Measurements from ENCODE around the gene CREB3L2.
"Not testable (repeated sequence)": the region's sequence is repeated elsewhere in the genome, so short reads cannot be mapped to it uniquely, and the experiment has no call there.

Gene CREB3L2

DNA sequence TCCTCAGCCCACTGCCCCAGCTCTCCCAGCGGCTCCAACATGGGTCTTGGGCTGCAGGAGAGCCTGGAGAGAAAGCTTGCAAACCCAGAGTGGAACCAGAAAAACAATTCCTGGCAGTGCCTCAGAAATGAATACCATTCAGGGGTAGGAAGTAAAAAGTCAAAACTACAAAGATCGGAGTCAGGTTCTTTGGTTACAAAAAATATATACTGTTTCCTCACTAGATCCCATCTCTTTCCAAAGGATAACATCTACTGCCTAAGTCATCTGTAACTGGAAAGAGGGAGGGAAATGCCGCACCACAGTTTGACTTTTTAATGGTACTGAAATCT is 14.9 kb downstream of the CREB3L2 start:
- DNase-seq, result no peak

DNA sequence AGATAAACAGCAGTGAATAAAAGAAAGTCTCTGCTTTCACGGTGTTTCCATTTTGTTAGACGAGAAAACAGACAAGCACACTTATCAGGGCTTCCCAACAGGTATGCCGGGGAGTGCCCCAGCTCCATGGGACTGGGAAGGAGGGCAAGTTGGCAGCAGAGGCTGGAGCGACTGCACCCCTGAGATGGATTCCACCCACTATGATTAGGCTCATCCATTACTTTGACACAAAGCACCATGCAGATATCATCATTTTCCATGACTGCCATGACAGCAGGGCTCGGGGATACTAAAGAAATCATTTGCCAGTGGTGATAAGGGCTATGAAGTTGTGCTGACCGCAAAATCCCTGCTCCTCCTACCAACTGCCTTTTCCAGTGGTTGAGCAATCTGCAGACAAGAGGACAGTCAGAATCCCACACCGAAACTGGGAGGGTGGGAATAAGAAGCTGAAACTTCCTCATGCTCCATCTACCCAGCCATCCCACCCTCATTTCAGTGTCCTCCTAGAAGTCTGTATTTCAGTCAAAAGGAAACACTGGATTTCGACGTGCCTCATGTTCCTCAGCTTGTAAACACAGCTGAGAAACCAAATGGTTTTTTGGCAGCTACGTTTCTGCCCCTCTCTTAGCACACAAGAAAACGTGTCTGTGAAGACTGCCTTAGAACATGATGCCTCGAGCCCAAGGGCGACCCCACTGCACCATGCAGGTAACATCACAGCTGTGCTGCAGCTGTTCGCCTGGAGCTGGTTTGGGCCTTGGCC is 15.5 kb downstream of the CREB3L2 start:
- no peak for DNase-seq

DNA sequence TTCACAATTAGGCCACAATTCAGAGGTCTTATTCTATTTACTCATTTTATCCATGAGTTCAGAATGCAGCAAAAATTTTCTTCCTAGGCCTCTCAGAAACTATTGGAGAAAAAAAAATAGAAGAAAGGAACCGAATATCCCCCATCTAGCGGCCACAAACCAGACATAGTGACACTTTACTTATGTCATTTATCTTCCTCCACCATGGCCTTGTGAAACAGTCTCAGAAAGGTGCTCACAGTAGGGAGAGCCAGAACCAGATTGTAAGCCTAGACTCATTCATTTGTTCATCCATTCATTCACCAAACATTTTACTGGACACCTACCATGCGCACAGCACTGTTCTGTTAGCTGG is 16.0 kb downstream of the CREB3L2 start:
- no peak for DNase-seq

DNA sequence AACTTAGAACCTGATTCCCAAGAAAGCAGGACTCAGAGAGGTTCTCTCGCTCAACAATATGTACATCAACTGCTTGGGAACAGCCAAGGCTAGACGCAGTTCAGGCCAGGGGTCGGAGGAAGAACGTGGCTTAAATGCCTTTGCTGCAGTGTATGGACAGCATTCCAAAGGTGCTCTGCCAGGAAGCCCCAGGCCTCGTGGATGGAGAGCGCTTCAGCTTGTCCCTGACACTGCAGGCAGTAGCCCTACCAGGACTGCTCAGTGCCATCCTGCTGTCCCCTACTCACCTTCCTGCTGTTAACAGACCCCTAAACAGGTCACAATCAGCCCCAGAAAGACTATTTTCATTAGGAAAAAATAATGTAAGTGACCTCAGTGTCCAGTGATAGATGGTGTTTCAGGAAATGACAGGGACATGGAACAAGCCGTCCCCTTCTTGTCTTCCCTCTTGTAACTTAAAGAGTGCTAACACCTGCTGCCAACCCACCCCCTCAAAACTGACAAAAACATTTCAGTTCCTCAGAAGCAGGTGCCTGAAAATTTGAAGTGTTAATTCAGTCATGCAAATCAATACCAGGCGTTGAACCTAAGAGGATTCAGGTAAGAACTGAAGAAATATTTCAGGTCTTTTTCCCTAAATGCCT is 16.5 kb downstream of the CREB3L2 start:
- no peak for DNase-seq

DNA sequence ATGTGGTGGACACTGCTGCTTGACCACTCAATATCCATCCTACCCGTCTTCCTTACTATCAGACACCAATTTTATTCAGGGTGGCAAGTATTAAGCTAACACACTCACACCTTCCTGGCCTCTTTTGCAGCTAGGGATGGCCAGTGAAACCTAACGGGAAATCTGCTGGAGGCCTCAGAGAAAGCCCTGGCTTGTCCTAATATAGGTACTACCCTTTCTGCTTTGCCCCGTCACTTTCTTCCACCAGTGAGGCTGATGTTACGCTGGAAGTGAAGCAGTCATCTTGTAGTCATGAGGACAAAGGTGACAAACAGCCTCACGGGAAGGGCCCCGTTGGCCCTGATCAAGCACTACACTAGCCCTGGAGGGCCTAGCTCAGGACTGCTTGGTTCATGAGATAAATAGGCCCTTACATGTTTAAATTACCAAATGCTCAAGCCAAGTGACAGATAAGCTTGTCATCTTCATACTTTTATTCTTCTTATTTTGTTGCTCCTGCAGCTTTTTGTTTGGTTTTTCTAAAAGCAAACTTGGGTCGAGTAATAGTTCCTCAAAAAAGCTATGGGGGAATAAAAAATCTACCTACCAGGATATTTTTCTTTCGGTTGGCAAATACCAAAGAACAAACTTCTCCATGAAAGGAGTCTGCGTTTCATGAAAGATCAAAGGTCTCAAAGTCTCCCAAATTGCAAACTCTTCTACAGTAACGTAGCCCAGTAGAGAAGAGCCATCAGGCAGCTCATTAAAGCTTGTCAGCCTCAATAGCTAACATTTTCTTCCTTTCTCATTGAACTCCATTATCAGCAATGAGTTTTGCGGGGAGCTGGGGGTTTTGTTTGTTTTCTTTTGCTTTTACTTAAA is 17.5 kb downstream of the CREB3L2 start:
- DNase-seq, result no peak

DNA sequence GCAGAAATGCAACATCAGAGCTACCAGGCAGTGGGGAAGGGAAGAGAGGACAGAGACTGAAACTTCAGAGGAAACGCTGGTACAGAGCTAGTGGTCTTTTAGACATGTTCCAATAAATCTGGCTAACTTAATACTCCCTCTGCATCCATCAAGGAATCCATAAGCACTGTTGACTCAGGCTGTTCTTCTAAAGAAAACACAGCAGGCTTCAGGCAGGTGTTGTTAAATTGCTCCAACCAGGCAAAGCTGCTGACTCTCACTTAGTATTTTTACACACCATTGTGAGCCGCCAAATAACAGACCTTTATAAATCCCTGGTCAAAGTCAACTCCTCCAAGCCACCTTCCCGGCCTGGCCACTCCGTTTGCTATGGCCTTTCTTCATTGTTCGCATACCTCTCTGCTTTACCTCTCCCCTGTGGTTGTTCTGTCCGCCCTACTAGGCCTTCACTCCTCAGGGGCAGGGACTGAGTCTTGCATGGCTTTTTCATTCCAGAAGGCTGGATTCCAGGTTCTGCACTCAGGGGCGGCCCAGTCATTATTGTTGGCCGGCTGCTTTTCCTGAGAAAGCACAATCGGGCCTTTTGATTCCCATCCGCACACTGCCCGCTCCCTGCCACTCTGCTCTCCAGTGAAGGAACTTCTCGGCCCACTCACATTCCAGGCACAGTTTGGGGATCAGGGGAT is 18.4 kb downstream of the CREB3L2 start:
- DNase-seq, result no peak

DNA sequence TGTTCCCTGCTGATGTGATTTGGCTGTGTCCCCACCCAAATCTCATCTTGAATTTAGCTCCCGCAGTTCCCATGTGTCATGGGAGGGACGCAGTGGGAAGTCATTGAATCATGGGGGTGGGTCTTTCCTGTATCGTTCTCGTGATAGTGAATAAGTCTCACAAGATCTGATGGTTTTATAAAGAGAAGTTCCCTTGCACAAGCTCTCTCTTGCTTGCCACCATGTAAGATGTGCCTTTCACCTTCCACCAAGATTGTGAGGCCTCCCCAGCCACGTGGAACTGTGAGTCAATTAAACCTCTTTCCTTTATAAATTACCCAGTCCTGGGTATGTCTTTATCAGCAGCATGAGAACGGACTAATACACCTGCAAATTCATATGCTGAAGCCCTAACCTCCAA is 19.5 kb downstream of the CREB3L2 start:
- not testable (repeated sequence) for DNase-seq

DNA sequence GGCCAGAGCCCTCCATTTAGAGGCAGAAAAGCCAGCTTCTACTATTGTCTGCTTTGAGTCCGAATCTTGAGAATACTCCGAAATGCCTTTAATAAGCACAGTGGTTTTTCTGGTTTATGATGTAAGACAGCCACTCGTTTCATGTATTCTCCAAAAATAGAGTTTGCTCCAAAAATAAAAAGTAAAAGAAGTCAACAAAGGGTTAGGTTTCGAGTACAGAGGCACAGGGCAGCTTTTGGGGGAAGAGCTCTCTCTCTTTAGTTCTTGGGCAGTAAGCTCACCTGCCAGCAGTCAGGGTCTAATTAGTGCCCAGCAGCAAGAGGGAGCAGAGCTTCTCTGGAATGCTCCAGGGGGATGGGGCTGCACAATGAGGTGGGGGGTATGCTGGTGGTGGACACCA is 20.2 kb downstream of the CREB3L2 start:
- no peak for DNase-seq

DNA sequence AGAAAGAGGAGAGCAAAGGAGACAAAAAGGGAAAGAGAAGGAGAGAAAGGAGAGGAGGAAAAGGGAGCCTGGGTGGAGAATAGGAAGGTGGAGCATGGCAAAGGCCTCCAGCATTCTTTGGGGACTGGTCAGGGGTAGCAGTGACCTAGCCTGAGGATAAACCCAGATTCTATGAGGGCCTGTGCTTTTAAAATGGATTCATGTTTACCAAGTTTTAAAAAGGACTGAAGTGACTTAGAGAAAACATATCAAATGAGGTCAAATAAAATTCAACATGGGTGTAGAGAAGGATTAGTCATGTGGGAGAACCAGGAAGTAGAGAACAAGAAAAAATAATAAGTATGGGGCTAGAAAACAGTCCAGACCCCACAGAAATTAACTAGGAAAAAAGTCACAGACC is 20.7 kb downstream of the CREB3L2 start:
- no peak for DNase-seq

DNA sequence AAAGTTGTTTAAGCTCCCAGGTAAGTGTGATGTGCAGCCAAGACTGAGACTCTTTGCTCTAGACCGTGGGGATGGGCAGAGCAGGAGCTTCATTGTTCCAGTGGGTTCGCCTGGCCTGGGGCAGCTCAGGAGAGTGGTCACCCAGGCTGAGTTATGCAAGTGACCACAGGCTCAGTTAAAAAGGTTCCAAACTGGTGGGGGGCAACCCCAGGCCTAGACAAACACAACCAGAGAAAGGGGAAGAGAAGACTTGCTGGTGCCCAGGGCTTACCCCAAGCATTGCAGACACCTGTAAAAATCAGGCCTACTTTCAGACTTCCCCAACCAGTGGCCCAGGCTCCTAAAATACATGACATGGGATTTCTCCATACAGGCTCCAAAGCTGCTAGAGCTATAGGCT is 21.6 kb downstream of the CREB3L2 start:
- DNase-seq, result no peak

DNA sequence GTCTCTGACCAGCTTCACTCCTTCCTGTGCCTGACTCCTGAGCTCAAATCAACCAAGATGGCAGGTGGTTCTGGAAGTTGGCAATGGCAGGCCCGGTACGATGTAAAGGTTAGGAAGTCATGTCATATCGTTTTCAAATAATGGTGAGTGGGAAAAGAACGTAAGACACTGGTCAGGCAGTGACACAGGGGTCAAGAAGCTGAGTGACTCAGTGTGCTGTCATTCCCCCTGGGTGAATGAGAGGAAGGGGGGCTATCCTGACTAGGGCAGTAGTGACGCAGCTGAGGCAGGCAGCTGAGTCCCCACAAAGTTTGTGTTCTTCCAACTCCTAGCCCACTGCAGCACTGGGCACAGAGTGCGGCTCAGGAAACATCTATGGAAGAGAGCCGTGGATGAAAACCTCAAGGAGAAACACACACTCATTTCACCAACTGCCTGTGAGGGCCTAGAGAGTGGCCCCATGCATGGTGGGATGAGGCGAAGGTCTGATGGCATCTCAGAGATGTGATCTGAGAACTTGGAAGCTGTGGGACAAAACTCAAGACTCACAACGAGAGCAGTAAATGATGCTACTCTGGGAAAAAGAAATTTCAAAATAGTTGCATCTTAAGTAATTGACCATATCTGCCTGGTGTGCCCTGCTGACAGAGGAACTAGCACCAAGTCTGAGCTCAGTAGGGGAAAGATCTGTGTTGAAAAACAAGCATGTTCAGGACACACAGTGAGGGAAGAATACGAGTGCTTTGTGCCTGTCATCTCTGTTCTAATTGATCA is 23.2 kb downstream of the CREB3L2 start:
- DNase-seq, result no peak

DNA sequence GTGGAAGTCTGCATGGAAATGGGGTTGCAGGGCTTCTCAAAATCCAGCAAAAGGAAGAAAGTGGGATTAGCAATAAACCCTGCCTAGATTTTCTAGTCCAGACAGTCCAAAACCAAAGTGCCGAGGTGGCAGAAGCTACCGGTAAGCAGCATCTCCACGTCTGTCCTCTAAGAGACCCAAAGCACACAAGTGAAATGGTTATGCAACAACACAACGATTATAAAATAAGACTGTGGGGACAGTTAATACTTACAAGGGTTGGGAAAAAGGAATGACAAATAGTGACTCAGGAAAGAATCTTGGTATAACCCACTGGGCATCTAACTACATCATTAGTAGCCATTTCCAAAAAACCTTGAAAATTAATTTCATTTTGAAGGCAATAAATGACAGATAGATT is 24.7 kb downstream of the CREB3L2 start:
- no peak for DNase-seq

DNA sequence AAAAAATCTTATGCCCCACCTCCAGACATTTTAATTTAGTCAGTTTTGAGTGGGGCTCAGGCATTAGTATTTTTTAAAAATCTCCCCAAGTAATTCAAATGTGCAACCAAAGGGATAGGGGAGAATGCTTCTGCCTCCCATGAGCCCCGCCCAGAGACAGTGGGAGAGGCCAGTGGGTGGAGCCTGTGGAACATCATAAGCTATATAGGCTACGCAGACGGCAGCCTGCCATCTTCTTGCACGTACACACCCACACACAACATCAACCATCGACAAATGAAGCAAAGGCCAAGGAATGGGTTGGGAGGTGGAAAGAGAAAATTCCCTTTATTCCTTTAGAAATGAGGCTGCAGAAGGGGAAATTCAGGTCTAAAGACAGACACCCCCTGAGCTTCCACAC is 25.2 kb downstream of the CREB3L2 start:
- DNase-seq, result no peak

DNA sequence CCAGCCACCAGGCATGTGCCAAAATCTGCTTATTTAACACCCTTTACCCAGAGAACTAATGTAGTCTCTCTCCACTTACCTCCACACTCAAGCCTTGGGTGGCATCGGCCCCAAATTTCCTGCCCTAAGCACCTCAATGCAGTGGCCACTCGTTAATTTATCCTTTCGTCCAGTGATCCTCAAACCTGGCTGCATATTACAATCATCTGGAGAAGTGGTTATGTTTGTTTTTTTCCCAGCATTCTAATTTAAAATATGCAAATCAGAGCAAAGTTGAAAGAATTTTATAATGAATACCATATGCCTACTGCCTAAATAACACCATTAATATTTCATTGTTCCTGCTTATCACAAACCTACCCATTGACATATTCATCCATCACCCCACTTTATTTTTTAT is 25.7 kb downstream of the CREB3L2 start:
- no peak for DNase-seq

DNA sequence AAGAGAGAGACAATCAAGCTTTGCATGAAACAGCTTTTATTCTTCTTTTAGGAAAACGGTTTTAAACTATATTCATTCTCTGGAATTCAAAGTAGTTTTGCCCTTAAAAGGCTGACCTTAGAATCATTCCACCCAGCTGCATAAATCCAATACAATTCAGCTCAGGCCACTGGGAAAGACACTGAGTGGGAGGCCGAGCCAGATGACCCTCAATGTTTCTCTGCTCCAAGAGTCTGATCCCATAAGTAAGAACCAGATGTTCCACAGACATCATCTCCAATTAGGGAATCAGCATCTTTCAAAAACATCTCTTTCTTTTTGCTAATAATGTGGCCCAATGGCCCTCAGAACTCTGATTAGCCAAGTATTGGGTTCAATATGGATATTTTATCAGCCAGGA is 26.1 kb downstream of the CREB3L2 start:
- no peak for DNase-seq

DNA sequence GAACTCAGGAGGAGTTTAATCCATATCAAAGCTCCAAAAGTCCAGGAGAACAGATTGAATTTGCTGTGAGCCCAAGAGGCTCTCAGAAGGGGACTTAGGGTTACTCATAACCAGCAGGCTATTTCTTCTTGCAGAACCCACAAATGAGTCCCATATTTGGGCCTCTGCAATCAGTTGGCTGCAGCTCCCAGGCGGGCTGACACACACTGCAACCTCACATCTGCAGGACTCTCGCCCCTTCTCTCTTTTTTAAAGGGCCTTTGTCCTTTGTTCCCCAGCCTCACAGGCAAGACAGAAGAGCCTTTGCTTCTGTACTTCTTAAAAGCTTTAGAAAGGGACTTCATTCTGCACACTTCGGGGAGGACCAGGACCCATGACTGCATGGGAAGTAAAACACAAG is 26.7 kb downstream of the CREB3L2 start:
- DNase-seq, result no peak

DNA sequence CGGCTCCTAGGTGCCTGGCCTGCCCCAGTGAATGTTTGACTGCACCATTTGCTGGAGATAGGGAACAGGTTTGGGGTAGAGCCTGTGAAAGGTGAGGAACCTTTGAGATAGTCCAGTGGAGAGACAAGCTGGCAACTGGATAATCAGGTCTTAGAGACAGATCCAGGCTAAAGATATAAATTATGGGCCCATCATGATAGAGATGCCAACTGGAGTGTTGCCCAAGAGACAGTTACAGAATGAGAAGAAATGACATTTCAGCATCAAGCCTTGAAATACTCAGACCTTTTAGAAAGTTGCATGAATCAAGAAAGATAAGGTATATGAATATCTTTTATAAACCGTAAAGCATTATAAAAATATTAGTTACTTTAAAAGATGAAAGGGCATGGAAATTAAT is 27.1 kb downstream of the CREB3L2 start:
- DNase-seq, result no peak

DNA sequence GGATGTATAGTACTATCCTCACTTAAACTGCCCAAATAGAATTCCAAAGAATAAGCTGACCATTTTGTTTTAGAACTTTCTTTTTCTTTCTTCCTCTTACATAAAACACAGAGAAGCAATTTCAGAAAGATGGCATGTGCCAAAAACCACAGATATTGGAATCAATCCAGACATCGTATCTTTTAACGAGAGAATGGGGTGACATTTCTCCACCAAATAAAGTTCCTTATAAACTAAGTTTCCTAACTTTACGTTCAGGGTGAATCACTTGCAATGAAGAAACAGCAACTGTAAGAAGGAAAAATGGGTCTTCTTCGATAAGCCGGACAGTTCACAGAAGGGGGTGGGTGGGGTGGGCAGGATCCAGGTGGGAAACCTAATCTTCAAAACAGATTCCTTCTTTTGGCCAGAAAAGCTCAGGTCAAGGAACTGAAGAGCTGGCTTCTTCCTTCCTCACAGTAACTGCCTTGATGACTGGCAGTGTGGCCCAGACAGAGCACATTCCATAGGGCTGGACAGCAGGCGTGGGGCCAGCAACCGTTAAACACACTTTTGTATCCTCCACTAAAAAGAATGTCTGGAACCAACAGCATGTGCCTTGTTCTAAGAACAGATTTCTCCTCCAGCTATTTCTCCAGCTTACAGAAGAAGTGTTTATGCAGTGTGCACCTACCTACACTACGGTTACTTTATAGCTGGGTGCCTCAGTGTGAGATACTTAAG is 31.5 kb downstream of the CREB3L2 start:
- no peak for DNase-seq

DNA sequence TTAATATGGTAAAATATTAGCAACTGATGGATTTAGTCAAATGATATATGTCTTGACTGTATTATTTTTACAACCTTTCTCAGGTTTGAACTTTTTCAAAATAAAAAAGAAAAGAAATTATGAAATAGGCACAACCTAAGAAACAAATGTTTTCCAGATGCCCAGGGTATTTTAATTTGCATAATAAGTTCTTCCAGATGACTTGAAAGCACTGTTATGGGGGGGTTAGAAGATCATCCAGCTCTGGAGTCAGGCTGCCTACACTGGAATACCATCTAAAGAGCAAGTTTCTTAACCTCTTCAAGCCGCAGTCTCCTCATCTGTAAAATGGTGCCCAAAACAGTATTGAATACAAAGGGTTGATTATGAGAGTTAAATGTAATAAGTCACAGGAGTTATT is 32.1 kb downstream of the CREB3L2 start:
- DNase-seq, result no peak

DNA sequence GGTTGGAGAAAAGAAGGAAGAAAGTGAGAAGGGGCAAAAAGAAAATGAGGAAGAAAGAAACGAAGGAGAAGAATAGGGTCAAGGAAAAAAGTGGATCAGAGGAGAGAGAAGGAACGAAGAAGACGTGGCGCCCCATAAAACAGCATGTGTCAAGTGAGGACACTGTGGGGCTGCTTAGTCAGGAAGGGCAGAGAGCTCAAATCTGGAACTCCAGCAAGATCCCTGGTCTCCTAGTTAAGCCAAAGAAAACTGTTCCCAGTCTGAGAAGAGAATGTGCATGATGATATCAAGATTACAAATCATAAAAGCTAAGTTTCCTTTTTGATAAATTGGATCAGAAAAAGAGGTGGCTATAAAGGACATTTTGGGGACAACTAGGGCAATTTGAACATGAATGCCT is 33.0 kb downstream of the CREB3L2 start:
- no peak for DNase-seq

DNA sequence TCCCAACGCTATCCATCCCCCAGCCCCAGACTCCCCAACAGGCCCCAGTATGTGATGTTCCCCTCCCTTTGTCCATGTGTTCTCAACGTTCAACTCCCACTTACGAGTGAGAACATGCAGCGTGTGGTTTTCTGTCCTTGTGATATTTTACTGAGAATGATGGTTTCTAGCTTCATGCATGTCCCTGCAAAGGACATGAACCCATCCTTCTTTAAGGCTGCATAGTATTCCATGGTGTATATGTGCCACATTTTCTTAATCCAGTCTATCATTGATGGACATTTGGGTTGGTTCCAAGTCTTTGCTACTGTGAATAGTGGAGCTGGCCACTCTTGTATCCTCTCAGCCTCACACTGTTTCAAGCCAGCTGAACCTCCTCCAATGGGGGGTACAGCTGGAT is 33.5 kb downstream of the CREB3L2 start:
- not testable (repeated sequence) for DNase-seq

All from NCI-H2227 treated with DMSO at 0.1 percent for 48 hours (cell line).